ENCODE measurements around the gene HCFC1.

The HCFC1 gene

DNA sequence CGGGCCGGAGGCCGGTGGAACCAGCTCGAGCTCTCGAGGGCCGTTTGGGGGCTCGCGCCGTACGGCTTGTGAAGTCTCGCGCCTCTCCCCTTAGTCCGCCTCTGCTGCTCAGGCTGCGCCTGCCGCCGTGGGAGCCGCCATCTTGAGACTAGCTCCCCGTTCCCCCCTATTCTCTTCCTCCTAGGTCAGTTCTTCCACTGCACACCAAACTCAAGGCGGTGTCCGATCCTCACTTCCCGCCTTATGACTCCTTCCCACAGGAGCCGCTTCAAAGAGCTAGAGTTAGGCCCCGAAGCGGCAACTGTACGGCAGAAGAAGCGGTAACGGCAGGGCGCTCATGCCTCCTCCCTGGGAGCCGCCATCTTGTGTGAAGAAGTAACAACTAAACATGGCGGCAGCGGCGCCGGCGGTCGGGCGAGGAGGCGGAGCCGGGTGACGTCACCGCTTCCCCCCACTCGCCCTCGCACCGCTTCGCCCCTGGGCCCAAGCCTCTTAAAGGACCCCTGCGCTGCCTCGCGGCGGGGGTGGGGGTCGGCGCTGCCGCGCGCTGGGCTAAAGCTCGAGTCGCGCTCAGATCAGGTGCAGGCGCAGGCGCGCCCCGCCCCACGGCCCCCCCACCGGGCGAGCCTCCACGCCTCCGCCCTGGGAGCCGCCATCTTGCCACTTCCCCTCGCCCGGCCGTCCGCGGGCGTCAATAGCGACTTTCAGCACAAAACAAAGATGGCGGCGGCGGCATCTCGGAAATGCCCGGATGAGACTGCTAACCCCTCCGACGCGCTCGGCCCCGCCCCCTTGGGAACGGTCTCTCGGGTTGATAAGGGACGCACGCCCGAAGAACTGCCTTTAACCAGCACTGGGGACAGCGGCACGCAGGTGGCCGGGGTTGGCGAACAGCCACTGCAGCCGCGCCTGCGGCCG, at the start of gene HCFC1:
Gene HCFC1, minus strand, starts transcription at position 369 of the 918 bp plus-strand sequence. CDS start 978 bp downstream, outside the sequence.
- DNase-seq (ENCODE audit: low read depth in 2 of 3, low spot score in 2 of 3), result peak; percentile 73 to 85 (median 84)

GRCh38 chrX:154021131-154021611, 49.6 kb upstream of the HCFC1 start:
- DNase-seq (ENCODE audit: low read depth in 2 of 3, low spot score in 2 of 3), result no peak

DNA sequence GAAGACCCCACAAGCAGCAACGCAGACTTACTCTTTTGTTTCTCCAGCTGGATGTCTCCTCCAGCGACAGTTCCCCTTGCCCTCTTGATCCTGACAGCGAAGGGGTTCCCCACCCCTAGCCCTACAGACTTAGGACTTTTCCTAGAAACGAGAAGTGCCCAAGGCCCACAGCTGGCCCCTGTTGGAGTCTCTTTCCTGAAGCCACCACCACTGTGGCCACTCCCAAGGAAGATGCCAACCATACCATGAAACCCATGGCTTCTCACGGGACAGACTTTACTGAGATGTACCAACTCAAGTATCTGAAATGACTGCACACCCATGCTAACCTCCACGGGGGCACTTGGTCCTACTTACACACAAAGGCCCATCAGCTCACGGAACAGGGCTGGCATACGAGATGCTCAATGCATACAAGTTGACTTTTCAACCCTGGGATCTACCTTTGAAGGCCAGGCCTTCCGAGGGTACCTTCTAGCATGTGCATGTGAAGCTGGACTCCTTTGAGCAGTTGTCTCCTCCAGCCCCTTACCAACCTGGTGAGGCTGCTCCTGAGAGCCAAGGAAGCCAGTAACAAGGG, 49.0 kb upstream of the HCFC1 start:
- DNase-seq (ENCODE audit: low read depth in 2 of 3, low spot score in 2 of 3), result no peak

GRCh38 chrX:154019633-154020528, 48.3 kb upstream of the HCFC1 start, which contains the start of gene IRAK1:
Gene IRAK1, minus strand, starts transcription at chrX:154019902. Its CDS starts 90 bp downstream, at chrX:154019812.
- peak in 2 of 3 experiments; percentile 6 to 32 for DNase-seq (ENCODE audit: low read depth in 2 of 3, low spot score in 2 of 3)

- DNase-seq (ENCODE audit: low read depth in 2 of 3, low spot score in 2 of 3), result peak in 1 of 3 experiments; percentile 6
These were observed 47.5 kb upstream of the HCFC1 start for GRCh38 chrX:154019061-154019621.

- no peak for DNase-seq (ENCODE audit: low read depth in 2 of 3, low spot score in 2 of 3)
These were observed 47.0 kb upstream of the HCFC1 start for GRCh38 chrX:154018518-154019060.

DNA sequence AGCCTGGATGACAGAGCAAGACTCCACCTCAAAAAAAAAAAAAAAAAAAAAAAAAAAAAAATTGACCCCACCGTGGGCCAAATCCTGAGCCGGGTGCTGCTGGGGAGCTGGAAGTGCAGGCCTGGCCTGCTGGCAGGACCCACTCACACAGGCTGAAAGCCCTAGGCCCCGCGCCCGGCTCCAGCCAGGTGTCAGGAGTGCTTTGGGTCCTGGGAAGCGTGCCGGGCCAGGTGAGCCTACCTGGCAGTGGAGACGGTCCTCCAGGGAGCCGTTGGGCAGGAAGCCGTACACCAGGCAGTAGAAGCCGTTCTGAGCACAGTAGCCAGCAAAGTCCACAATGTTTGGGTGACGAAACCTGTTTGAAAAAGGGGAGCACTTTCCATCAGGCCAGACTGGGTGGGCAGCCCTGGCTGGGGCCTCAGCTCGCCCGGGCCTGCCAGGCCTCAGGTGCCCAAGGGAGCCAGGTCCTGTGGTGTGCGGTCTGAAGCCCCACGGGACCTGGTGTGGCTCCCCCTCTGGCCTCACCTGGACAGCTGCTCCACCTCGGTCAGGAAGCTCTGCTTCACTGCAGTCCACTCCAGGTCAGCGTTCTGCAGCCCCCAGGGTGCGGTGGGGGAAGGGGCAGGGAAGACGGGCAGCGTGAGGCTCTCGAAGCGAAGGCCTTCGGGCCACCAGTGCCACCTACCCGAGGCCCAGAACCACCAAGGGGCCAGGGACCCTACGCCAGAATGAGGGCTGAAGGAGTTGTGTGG, 46.3 kb upstream of the HCFC1 start:
- no peak for DNase-seq (ENCODE audit: low read depth in 2 of 3, low spot score in 2 of 3)

GRCh38 chrX:154016366-154017076, 44.9 kb upstream of the HCFC1 start:
- DNase-seq (ENCODE audit: low read depth in 2 of 3, low spot score in 2 of 3), result no peak

GRCh38 chrX:154015581-154016264, 44.1 kb upstream of the HCFC1 start:
- no peak for DNase-seq (ENCODE audit: low read depth in 2 of 3, low spot score in 2 of 3)

- no peak for DNase-seq (ENCODE audit: low read depth in 2 of 3, low spot score in 2 of 3)
These were observed 43.1 kb upstream of the HCFC1 start for GRCh38 chrX:154014429-154015380.

DNA sequence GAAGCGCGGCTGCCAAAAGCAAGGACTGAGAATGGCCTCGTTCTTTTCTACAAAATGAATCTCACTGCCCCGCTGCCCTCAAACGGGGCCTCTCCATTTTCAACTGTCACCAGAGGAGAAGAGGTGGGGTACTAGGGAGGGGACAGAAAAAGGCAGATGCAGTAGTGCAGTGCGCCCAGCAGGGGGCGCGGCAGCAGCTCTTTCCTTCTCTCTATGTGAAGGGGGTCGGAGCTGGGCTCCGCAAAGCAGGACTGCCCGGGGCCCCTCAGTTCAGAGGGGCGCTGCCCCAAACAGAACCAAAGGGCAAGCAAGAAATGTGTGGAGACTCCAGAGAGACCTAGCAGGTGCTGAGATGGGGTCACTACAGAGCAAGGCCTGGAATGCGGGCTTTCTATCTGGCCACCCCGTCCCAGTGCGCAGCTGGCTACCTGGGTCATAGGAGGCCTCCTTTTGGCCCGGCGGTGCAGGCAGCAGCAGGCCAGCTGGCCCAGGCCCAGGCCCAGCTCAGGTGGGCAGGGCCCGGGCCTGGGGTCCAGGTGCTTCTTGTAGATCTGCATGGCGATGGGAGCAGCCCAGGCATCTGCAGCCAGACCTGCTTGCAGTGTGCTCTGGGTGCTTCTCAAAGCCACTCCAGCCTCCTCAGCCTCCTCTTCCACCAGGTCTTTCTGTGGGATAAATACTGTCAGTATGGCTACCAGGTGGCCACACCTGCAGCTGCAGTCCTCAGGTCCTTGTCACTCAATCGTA, 42.2 kb upstream of the HCFC1 start:
- DNase-seq (ENCODE audit: low read depth in 2 of 3, low spot score in 2 of 3), result peak in 1 of 3 experiments; percentile 37

GRCh38 chrX:154013001-154013421, 41.4 kb upstream of the HCFC1 start:
- DNase-seq (ENCODE audit: low read depth in 2 of 3, low spot score in 2 of 3), result no peak

GRCh38 chrX:154012336-154012991, 40.8 kb upstream of the HCFC1 start:
- no peak for DNase-seq (ENCODE audit: low read depth in 2 of 3, low spot score in 2 of 3)

DNA sequence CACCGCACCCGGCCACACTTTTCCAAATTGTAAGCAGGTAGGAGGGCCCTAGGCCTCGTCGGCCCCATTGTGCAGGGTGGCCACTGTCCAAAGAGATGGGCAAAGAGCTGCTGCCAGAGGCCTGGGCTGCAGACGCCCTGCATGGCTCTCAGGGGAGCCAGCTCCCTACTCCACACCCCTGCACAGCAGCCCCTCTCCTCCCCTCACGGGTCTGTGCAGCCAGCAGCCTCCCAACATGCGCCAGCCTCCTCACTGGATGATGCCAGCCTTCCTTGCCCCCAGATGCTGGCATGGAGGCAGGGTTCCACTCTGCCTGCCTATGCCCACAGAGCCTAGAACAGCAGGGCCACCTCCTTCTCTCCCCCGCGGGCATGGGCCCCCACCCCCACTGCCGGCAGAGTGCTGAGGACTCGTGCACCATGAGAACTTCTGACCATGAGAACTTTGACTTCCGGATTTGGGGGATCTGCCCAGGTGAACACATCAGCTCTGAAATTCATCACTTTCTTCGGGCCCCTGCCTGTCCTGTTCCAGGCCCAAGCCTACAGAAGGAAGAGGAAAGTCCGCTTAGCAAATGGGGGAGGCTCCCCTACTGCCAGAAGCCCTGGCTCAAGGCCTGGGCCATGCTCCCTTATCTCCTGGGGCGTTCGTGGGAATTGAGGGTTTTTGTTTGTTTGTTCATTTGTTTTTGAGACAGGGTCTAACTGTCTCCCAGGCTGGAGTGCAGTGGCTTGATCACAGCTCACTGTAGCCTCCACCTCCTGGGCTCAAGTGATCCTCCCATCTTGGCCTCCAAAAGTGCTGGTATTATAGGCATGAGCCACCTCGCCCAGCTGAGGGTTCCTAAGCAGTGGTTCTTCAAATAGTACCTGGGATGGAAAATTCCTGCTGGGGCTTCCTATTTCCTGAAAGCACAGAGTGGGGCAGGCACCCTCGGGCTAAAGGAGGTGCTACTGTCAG, 40.0 kb upstream of the HCFC1 start:
- no peak for DNase-seq (ENCODE audit: low read depth in 2 of 3, low spot score in 2 of 3)
